HEK293 (cell line): ENCODE data around the gene SRSF2.
A peak's percentile ranks its signal among the peaks of the same experiment; 100 is the strongest.
"Not testable (repeated sequence)": the region's sequence is repeated elsewhere in the genome, so short reads cannot be mapped to it uniquely, and the experiment has no call there.

Experiments used
- CTCF ChIA-PET: fragments of 350-600 bp; formaldehyde crosslinking; extraction: SDS; loops from one replicate; lab custom pipeline; 2021; ENCODE audit warnings: antibody characterized with exemption; lab: Yijun Ruan, JAX
- POLR2A ChIA-PET: fragments of 300-600 bp; formaldehyde crosslinking; extraction: SDS; loops from one replicate; lab custom pipeline; 2020; ENCODE audit warnings: antibody characterized with exemption, inconsistent platforms; lab: Yijun Ruan, JAX
- H3K27ac ChIP-seq: fragments of 200-500 bp; sonication (Bioruptor generic); 2 replicates; pipeline ENCODE4 v1.5.1; 2014; ENCODE audit warnings: low read depth, low read length, control low read depth, inconsistent platforms; ENCODE audit errors: extremely low read depth
- H3K36me3 ChIP-seq, 2 experiments: fragments of 200-500 bp in 1 of 2; sonication (Bioruptor generic) in 1 of 2; 1 replicate in 1 of 2; 2 replicates in 1 of 2; pipeline ENCODE4 v1.5.1; 2014 to 2017; ENCODE audit warnings: inconsistent platforms in 2 of 2, low read length in 2 of 2; ENCODE audit not compliant: control insufficient read depth in 2 of 2, insufficient read depth in 1 of 2
- H3K4me1 ChIP-seq: fragments of 200-500 bp; sonication (Bioruptor generic); 2 replicates; pipeline ENCODE4 v1.5.1; 2014; ENCODE audit warnings: mild to moderate bottlenecking, low read length, inconsistent platforms; ENCODE audit not compliant: control insufficient read depth, insufficient read depth
- H3K4me3 ChIP-seq: 2 replicates; pipeline ENCODE4 v1.5.1; 2011; ENCODE audit warnings: low read depth, mild to moderate bottlenecking, control low read depth, low read length, moderate library complexity
- H3K9me3 ChIP-seq: fragments of 200-500 bp; sonication (Bioruptor generic); 2 replicates; pipeline ENCODE4 v1.5.1; 2014; ENCODE audit warnings: low read depth, low read length, inconsistent platforms; ENCODE audit not compliant: control insufficient read depth, insufficient read depth
- BCL11B ChIP-seq: fragments of 450-650 bp; formaldehyde crosslinking; IDR thresholded peaks from 2 replicates; pipeline ENCODE4 v1.5.1; 2016; ENCODE audit warnings: low read depth, missing biosample characterization, missing genetic modification characterization
- HOXA7 ChIP-seq: sonication (generic); formaldehyde crosslinking; IDR thresholded peaks from 2 replicates; pipeline ENCODE4 v1.8.1; 2022; ENCODE audit warnings: missing genetic modification reagents, borderline replicate concordance
- HOXD13 ChIP-seq: sonication (generic); formaldehyde crosslinking; IDR thresholded peaks from 2 replicates; pipeline ENCODE4 v1.8.0; 2022; ENCODE audit warnings: missing genetic modification reagents, borderline replicate concordance
- PRDM1 ChIP-seq: fragments of 450-650 bp; formaldehyde crosslinking; IDR thresholded peaks from 2 replicates; pipeline ENCODE4; 2016; ENCODE audit warnings: missing biosample characterization, missing genetic modification characterization
- WT1 ChIP-seq: fragments of 450-650 bp; formaldehyde crosslinking; IDR thresholded peaks from 2 replicates; pipeline ENCODE4 v1.5.1; 2016; ENCODE audit warnings: missing biosample characterization, missing genetic modification characterization
- YY2 ChIP-seq: fragments of 450-650 bp; formaldehyde crosslinking; IDR thresholded peaks from 2 replicates; pipeline ENCODE4 v1.5.1; 2016; ENCODE audit warnings: missing biosample characterization, missing genetic modification characterization
- ZBTB8A ChIP-seq: fragments of 450-650 bp; formaldehyde crosslinking; IDR thresholded peaks from 2 replicates; pipeline ENCODE4 v1.5.1; 2016; ENCODE audit warnings: missing biosample characterization, missing genetic modification characterization
- ZFP41 ChIP-seq: fragments of 450-650 bp; formaldehyde crosslinking; IDR thresholded peaks from 2 replicates; pipeline ENCODE4 v1.5.1; 2016; ENCODE audit warnings: missing biosample characterization, missing genetic modification characterization, borderline replicate concordance
- ZNF266 ChIP-seq: fragments of 450-650 bp; formaldehyde crosslinking; IDR thresholded peaks from 2 replicates; pipeline ENCODE4 v1.5.1; 2016; ENCODE audit warnings: missing biosample characterization, missing genetic modification characterization, low read depth
- ZNF274 ChIP-seq, 2 experiments: fragments of 200-500 bp in 1 of 2; fragments of 450-650 bp in 1 of 2; sonication (Bioruptor generic) in 1 of 2; formaldehyde crosslinking in 1 of 2; IDR thresholded peaks; 2 replicates each; pipeline versions ENCODE4 v1.5.1 to v1.6.1; 2014 to 2016; ENCODE audit warnings: borderline replicate concordance in 1 of 2, inconsistent platforms in 1 of 2, low read length in 1 of 2, missing biosample characterization in 1 of 2, missing genetic modification characterization in 1 of 2
- ZNF311 ChIP-seq: fragments of 450-650 bp; formaldehyde crosslinking; IDR thresholded peaks from 2 replicates; pipeline ENCODE4 v1.5.1; 2017; ENCODE audit warnings: missing biosample characterization, missing genetic modification characterization, borderline replicate concordance
- ZNF335 ChIP-seq: fragments of 450-650 bp; formaldehyde crosslinking; conservative IDR thresholded peaks from 2 replicates; pipeline ENCODE4 v1.5.1; 2016; ENCODE audit warnings: missing biosample characterization, missing genetic modification characterization
- ZNF394 ChIP-seq: fragments of 450-650 bp; formaldehyde crosslinking; IDR thresholded peaks from 2 replicates; pipeline ENCODE4 v1.5.1; 2016; ENCODE audit warnings: missing biosample characterization, missing genetic modification characterization, mild to moderate bottlenecking, moderate library complexity, borderline replicate concordance
- ZNF416 ChIP-seq: fragments of 450-650 bp; formaldehyde crosslinking; IDR thresholded peaks from 2 replicates; pipeline ENCODE4 v1.5.1; 2016; ENCODE audit warnings: missing biosample characterization, missing genetic modification characterization
- ZNF426 ChIP-seq: fragments of 450-650 bp; formaldehyde crosslinking; IDR thresholded peaks from 2 replicates; pipeline ENCODE4 v1.5.1; 2017; ENCODE audit warnings: missing biosample characterization, missing genetic modification characterization, mild to moderate bottlenecking, inconsistent platforms, moderate library complexity
- ZNF510 ChIP-seq: fragments of 450-650 bp; formaldehyde crosslinking; IDR thresholded peaks from 2 replicates; pipeline ENCODE4 v1.5.1; 2018; ENCODE audit warnings: mild to moderate bottlenecking, missing genetic modification characterization, missing biosample characterization; ENCODE audit not compliant: insufficient replicate concordance
- ZNF514 ChIP-seq: fragments of 450-650 bp; formaldehyde crosslinking; IDR thresholded peaks from 2 replicates; pipeline ENCODE4 v1.5.1; 2016; ENCODE audit warnings: missing biosample characterization, missing genetic modification characterization
- ZNF529 ChIP-seq: fragments of 450-650 bp; formaldehyde crosslinking; IDR thresholded peaks from 2 replicates; pipeline ENCODE4 v1.5.1; 2017; ENCODE audit warnings: missing genetic modification characterization, missing biosample characterization; ENCODE audit not compliant: insufficient replicate concordance
- ZNF555 ChIP-seq: fragments of 450-650 bp; formaldehyde crosslinking; conservative IDR thresholded peaks from 2 replicates; pipeline ENCODE4 v1.5.1; 2017; ENCODE audit warnings: missing biosample characterization, mild to moderate bottlenecking, missing genetic modification characterization, inconsistent platforms
- ZNF561 ChIP-seq: fragments of 450-650 bp; IDR thresholded peaks from 2 replicates; pipeline ENCODE4 v1.5.1; 2018; ENCODE audit warnings: missing biosample characterization, missing genetic modification characterization, borderline replicate concordance
- ZNF596 ChIP-seq: fragments of 450-650 bp; IDR thresholded peaks from 2 replicates; pipeline ENCODE4 v1.5.0; 2018; ENCODE audit warnings: missing biosample characterization, mild to moderate bottlenecking, missing genetic modification characterization, moderate library complexity
- ZNF610 ChIP-seq: fragments of 450-650 bp; formaldehyde crosslinking; IDR thresholded peaks from 2 replicates; pipeline ENCODE4 v1.5.1; 2016; ENCODE audit warnings: missing biosample characterization, missing genetic modification characterization, borderline replicate concordance
- ZNF629 ChIP-seq: fragments of 450-650 bp; formaldehyde crosslinking; IDR thresholded peaks from 2 replicates; pipeline ENCODE4 v1.5.1; 2017; ENCODE audit warnings: missing biosample characterization, missing genetic modification characterization
- ZNF664 ChIP-seq: fragments of 450-650 bp; formaldehyde crosslinking; IDR thresholded peaks from 2 replicates; pipeline ENCODE4 v1.5.1; 2016; ENCODE audit warnings: missing biosample characterization, missing genetic modification characterization
- ZNF701 ChIP-seq: fragments of 450-650 bp; formaldehyde crosslinking; IDR thresholded peaks from 2 replicates; pipeline ENCODE4 v1.5.1; 2016; ENCODE audit warnings: missing biosample characterization, missing genetic modification characterization
- ZNF768 ChIP-seq: fragments of 450-650 bp; formaldehyde crosslinking; IDR thresholded peaks from 2 replicates; pipeline ENCODE4 v1.5.1; 2018; ENCODE audit warnings: missing biosample characterization, mild to moderate bottlenecking, missing genetic modification characterization
- ZSCAN23 ChIP-seq: fragments of 450-650 bp; formaldehyde crosslinking; IDR thresholded peaks from 2 replicates; pipeline ENCODE4 v1.5.1; 2016; ENCODE audit warnings: missing biosample characterization, missing genetic modification characterization
- ZSCAN30 ChIP-seq: fragments of 450-650 bp; IDR thresholded peaks from 2 replicates; pipeline ENCODE4 v1.5.1; 2018; ENCODE audit warnings: missing biosample characterization, mild to moderate bottlenecking, missing genetic modification characterization, moderate library complexity
- TF ChIP-seq, protein P1 (sequence below): fragments of 450-650 bp; formaldehyde crosslinking; IDR thresholded peaks from 2 replicates; pipeline ENCODE4 v1.5.1; 2016; ENCODE audit warnings: missing biosample characterization, missing genetic modification characterization
- TF ChIP-seq, protein P2 (sequence below): fragments of 450-650 bp; formaldehyde crosslinking; IDR thresholded peaks from 2 replicates; pipeline ENCODE4 v1.5.1; 2016; ENCODE audit warnings: missing biosample characterization, missing genetic modification characterization, borderline replicate concordance

The SRSF2 gene

DNA sequence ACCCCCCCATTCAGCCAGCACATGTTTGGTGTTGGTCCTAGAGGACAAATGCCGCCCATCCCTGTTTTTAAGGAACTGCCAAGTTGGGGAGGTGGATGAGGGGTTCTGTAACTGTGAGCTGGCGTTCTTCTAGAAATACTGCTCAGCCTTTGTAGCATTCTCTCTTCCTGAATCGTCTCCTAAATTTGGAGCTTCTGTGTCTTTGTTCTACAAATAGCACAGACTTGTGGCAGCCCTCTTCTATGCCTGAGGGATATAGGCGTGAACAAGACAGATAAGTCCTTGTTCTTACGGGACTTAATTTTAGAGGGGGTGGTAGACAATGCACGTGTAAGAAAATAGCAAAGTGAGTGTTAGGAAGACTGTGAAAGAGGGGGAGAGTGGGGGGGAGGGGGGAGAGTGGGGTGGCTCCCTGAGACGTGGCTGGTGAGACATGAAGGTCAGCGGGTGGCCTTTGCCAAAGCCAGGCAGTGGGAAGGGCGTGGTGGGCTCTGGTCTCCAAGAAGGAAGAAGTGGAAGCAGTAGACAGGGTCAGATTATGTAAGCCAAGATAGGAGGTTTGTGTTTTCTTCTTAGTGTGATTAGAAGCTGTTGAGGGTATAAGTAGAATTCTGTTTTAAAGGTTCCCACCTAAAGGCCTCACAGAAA lies 10.7 kb upstream of the SRSF2 start:
- POLR2A ChIA-PET = no interaction called here
- TF ChIP-seq ZNF701 (tag by site-specific recombination) (no peak), ZNF555 (no peak), ZNF561 (no peak), HOXA7 (CRISPR knock-in tag) (no peak), ZNF510 (tag by site-specific recombination) (no peak), ZNF394 (tag by site-specific recombination) (no peak), ZNF274 (IDR thresholded peaks at IDR 0.05; ENCODE audit: low read length) (no peak), ZNF274 (tag by site-specific recombination; IDR thresholded peaks at IDR 0.05; ENCODE audit: borderline replicate concordance) (no peak), ZNF629 (no peak), HOXD13 (CRISPR knock-in tag) (no peak), ZNF664 (tag by site-specific recombination) (no peak), ZNF266 (no peak), ZNF335 (tag by site-specific recombination) (no peak)
- TF ChIP-seq, protein P1, sequence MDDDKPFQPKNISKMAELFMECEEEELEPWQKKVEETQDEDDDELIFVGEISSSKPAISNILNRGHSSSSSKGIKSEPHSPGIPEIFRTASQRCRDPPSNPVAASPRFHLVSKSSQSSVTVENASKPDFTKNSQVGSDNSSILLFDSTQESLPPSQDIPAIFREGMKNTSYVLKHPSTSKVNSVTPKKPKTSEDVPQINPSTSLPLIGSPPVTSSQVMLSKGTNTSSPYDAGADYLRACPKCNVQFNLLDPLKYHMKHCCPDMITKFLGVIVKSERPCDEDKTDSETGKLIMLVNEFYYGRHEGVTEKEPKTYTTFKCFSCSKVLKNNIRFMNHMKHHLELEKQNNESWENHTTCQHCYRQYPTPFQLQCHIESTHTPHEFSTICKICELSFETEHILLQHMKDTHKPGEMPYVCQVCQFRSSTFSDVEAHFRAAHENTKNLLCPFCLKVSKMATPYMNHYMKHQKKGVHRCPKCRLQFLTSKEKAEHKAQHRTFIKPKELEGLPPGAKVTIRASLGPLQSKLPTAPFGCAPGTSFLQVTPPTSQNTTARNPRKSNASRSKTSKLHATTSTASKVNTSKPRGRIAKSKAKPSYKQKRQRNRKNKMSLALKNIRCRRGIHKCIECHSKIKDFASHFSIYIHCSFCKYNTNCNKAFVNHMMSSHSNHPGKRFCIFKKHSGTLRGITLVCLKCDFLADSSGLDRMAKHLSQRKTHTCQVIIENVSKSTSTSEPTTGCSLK = no peak

DNA sequence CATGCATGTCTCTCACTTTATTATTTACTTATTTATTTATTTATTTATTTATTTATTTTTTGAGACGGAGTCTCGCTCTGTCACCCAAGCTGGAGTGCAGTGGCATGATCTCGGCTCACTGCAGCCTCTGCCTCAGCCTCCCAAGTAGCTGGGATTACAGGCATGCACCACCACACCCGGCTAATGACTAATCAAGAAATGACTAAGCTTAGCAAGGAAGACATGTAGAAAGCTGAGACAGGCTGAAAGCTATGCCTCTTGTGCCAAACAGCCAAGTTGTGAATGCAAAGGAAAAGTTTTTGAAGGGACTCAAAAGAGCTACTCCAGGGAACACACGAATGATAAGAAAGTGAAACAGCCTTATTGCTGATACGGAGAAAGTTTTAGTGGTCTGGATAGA lies 8.7 kb upstream of the SRSF2 start:
- peak; percentile 18 for TF ChIP-seq ZNF426 (tag by site-specific recombination)
- 0 out of 2 replicates have a peak, but pooled peaks have one; percentile 28 for TF ChIP-seq PRDM1
- H3K4me3 ChIP-seq, H3K4me1 ChIP-seq, H3K9me3 ChIP-seq, H3K27ac ChIP-seq, CTCF ChIA-PET: not testable (repeated sequence)
- POLR2A ChIA-PET = interaction anchor here (1.4 kb wide), 1 partner anchor 8 kb away, joined by 6 read pairs; the partner anchor contains the start of gene MFSD11
- peaks cover 55 to 62% of the 10 kb centered on the region in 2 experiments for H3K36me3 ChIP-seq

More for the DNA sequence above, 10.7 kb upstream of the SRSF2 start:
- Histone ChIP-seq H3K9me3 (no peaks in the 10 kb centered on the region), H3K36me3 (peaks cover 54 to 62% of the 10 kb centered on the region in 2 experiments), H3K27ac (no peak overlapping the region), H3K4me3 (no peak overlapping the region), H3K4me1 (no peaks in the 10 kb centered on the region)
- CTCF ChIA-PET = no interaction called here

DNA sequence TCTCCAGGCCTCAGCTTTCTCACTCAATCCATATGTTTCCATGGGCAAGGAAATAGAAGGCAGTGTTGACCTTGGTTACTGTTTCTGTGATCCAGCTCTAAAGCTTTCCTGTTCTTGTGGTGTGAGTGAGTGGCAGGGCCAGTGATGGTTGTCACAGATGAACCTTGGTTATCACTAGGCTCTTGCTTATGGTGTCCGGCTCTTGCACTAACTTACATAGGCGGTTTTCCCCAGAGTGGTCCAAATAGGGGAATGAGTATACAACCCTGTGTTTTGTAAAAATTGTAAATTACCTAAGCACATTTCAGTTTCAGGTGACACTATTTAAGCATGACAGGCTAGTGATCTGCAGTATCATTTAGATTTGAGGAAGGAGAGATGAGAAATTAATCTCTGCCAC lies 7.6 kb upstream of the SRSF2 start:
- CTCF ChIA-PET = no interaction called here
- Histone ChIP-seq H3K4me3 (no peak overlapping the region), H3K9me3 (no peaks in the 10 kb centered on the region), H3K4me1 (peaks cover 4% of the 10 kb centered on the region; the same call in 1 of the 2 replicates), H3K27ac (no peak overlapping the region), H3K36me3 (peaks cover 49 to 63% of the 10 kb centered on the region in 2 experiments)
- POLR2A ChIA-PET = no interaction called here
- TF ChIP-seq ZNF311 (tag by site-specific recombination) (no peak), ZNF416 (tag by site-specific recombination) (no peak), ZFP41 (tag by site-specific recombination) (no peak), BCL11B (tag by site-specific recombination) (no peak), ZSCAN30 (tag by site-specific recombination) (no peak), ZNF514 (tag by site-specific recombination) (no peak), ZSCAN23 (tag by site-specific recombination) (no peak), YY2 (tag by site-specific recombination) (no peak), ZNF426 (tag by site-specific recombination) (no peak), ZNF596 (no peak), ZNF768 (tag by site-specific recombination) (no peak), ZNF610 (tag by site-specific recombination) (no peak), WT1 (tag by site-specific recombination) (no peak), ZNF529 (tag by site-specific recombination) (no peak), ZBTB8A (tag by site-specific recombination) (no peak)
- TF ChIP-seq, protein P2, sequence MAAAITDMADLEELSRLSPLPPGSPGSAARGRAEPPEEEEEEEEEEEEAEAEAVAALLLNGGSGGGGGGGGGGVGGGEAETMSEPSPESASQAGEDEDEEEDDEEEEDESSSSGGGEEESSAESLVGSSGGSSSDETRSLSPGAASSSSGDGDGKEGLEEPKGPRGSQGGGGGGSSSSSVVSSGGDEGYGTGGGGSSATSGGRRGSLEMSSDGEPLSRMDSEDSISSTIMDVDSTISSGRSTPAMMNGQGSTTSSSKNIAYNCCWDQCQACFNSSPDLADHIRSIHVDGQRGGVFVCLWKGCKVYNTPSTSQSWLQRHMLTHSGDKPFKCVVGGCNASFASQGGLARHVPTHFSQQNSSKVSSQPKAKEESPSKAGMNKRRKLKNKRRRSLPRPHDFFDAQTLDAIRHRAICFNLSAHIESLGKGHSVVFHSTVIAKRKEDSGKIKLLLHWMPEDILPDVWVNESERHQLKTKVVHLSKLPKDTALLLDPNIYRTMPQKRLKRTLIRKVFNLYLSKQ = no peak
